ACC112 (cell line): Measurements from ENCODE around the gene SP110.
"Not testable (repeated sequence)": the region's sequence is repeated elsewhere in the genome, so short reads cannot be mapped to it uniquely, and the experiment has no call there.

ENCODE experiments used
- H2AFZ ChIP-seq: fragments of 200-600 bp; sonication (generic); one replicate; pipeline ENCODE4 v1.6.0; 2017; ENCODE audit warnings: antibody characterized with exemption, low read length; ENCODE audit not compliant: unreplicated experiment
- H3K27ac ChIP-seq: fragments of 200-600 bp; sonication (generic); 2 replicates; pipeline ENCODE4 v1.5.1; 2014; ENCODE audit warnings: low read depth, mild to moderate bottlenecking, antibody characterized with exemption, low read length, moderate library complexity
- H3K27me3 ChIP-seq: fragments of 200-600 bp; sonication (generic); 2 replicates; pipeline ENCODE4 v1.6.1; 2014; ENCODE audit warnings: mild to moderate bottlenecking, antibody characterized with exemption, low read length, moderate library complexity, mixed read lengths; ENCODE audit not compliant: insufficient read depth
- H3K36me3 ChIP-seq: fragments of 200-600 bp; sonication (generic); 2 replicates; pipeline ENCODE4 v1.6.1; 2016; ENCODE audit warnings: mild to moderate bottlenecking, antibody characterized with exemption, low read length, moderate library complexity, mixed read lengths; ENCODE audit not compliant: insufficient read depth
- H3K4me1 ChIP-seq: fragments of 200-600 bp; sonication (generic); one replicate; pipeline ENCODE4 v1.6.1; 2016; ENCODE audit warnings: low read length, mixed read lengths; ENCODE audit not compliant: insufficient read depth, unreplicated experiment, control insufficient read depth
- H3K4me3 ChIP-seq: fragments of 200-600 bp; sonication (generic); 2 replicates; pipeline ENCODE4 v1.5.1; 2014; ENCODE audit warnings: mild to moderate bottlenecking, low read depth, low read length
- H3K79me2 ChIP-seq: fragments of 200-600 bp; sonication (generic); one replicate; pipeline ENCODE4 v1.6.0; 2016; ENCODE audit warnings: low read length; ENCODE audit not compliant: control insufficient read depth, unreplicated experiment, insufficient read depth

SP110 gene

GRCh38 chr2:230127195-230127594 is 92.6 kb downstream of the SP110 start:
- no peaks in the 10 kb centered on the region for H3K27me3 ChIP-seq
- no peaks in the 10 kb centered on the region for H3K36me3 ChIP-seq
- H3K79me2 ChIP-seq, result no peaks in the 10 kb centered on the region
- no peak overlapping the region for H2AFZ ChIP-seq
- peaks cover 20% of the 10 kb centered on the region for H3K4me1 ChIP-seq
- H3K4me3 ChIP-seq, result no peak overlapping the region
- no peak overlapping the region for H3K27ac ChIP-seq

GRCh38 chr2:230124757-230125431 is 94.9 kb downstream of the SP110 start:
- H3K27me3 ChIP-seq, result no peaks in the 10 kb centered on the region
- peaks cover 8% of the 10 kb centered on the region for H3K4me1 ChIP-seq
- H2AFZ ChIP-seq, result no peak overlapping the region
- H3K79me2 ChIP-seq, result no peaks in the 10 kb centered on the region
- H3K4me3 ChIP-seq, result no peak overlapping the region
- H3K27ac ChIP-seq, result no peak overlapping the region
- no peaks in the 10 kb centered on the region for H3K36me3 ChIP-seq

GRCh38 chr2:230124235-230124634 is 95.5 kb downstream of the SP110 start:
- H3K79me2 ChIP-seq, result no peaks in the 10 kb centered on the region
- H3K27ac ChIP-seq, result no peak overlapping the region
- H3K4me3 ChIP-seq, result no peak overlapping the region
- H3K36me3 ChIP-seq, result no peaks in the 10 kb centered on the region
- no peak overlapping the region for H2AFZ ChIP-seq
- no peaks in the 10 kb centered on the region for H3K27me3 ChIP-seq
- H3K4me1 ChIP-seq, result peaks cover 4% of the 10 kb centered on the region

- not testable (repeated sequence) for H3K79me2 ChIP-seq, H2AFZ ChIP-seq, H3K4me3 ChIP-seq, H3K4me1 ChIP-seq, H3K27ac ChIP-seq, H3K36me3 ChIP-seq, H3K27me3 ChIP-seq
Observed at GRCh38 chr2:230120376-230120775, 99.4 kb downstream of the SP110 start.

GRCh38 chr2:230119827-230120226 is 100.0 kb downstream of the SP110 start:
- not testable (repeated sequence) for H3K36me3 ChIP-seq, H3K4me1 ChIP-seq, H3K79me2 ChIP-seq, H2AFZ ChIP-seq, H3K27me3 ChIP-seq, H3K4me3 ChIP-seq, H3K27ac ChIP-seq
